ENCODE measurements around the gene CDH23. TPM values are rescaled to one million over a fixed set of nuclear protein-coding genes. Genes with fewer than 3 reads are reported as not detected.

CDH23 gene
- total RNA-seq, 1 donor from 2014 or later = 20.9 TPM

DNA sequence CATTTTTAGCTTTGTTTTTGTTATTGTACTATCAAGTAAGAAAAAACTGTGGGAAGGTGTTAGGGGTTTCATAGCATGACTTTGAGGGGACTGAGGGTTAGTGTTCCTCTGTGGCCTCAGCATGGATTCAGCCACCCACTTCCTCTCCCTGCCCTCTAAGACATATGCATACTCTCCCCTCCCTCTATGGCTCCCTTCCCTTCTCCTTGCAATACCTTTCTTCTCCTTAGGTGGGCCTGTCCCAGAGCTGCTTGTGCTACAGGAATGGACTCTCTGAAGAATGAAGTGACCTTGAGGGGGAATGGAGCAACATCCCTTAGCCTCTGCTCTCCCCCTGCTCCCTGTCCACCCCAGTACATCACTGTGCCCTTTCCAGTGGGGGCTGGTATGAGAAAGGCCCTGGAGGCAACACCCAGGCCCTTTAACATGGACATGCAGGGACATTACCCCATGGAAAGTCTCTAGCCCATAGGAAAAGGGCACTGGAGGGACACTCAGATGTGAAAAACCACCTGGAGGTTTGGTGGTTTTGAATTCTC lies 22.4 kb downstream of the CDH23 start:
- no peak for ATAC-seq
- peak; percentile 6 for DNase-seq (ENCODE audit: low spot score)

DNA sequence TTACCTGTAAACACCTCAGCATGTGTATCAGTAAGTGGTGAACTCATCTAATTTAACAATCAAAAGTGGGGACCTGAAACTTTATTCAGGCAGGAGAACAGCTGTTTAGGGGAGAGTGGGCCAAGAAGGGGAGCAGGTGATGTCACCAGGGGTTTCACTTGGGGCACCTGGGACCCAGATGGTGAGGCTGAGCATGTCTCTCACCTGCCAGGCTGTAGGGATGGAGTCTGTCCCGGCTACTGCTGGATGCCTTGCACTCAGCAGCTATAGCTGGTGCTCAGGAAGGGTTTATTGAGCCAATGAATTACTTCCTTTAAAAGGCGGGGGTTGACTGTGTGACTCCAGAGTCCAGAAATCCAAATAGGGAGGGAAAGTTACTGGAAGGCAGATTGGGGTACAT lies 23.0 kb downstream of the CDH23 start:
- DNase-seq (ENCODE audit: low spot score) (peak; percentile 6), ATAC-seq (no peak)

DNA sequence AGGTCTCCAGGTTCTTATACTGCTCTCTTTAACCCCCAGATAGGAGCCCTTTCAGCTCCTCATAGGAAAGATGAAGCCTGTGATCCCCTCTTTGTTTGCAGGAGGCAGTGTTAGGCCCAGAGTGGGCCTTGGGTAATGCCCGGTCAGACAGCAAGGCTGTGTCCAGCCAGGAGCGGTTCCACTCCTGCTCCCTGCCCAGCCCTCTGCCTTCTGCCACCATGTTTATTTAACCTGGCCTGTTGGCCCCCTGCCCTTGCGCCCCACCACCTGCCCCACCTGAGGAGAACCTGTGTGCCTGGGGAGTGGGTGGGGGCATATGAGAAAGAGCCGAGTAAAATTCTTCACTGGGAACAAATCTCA lies 24.3 kb downstream of the CDH23 start:
- ATAC-seq (no peak), DNase-seq (ENCODE audit: low spot score) (peak; percentile 19)

DNA sequence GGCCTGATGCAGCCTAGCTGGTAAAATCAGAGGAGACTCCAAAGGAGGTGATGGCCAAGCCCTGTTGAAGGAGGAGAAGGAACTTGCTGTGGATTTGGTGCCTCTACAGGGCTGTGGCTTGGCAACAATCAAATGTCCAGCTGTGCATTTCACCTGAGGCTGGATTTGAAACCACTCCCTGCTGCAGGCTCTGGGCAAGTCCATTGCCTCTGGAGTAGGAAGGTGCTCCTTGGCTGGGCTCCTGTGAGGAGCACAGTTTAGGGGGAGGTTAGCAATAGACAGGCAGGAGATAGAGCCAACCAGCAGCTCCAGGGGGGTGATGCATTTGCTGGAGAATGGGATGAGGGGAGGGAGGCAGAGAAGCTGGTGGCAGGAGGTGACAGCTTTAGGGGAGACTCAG lies 26.5 kb downstream of the CDH23 start:
- ATAC-seq (no peak), DNase-seq (ENCODE audit: low spot score) (peak; percentile 11)

DNA sequence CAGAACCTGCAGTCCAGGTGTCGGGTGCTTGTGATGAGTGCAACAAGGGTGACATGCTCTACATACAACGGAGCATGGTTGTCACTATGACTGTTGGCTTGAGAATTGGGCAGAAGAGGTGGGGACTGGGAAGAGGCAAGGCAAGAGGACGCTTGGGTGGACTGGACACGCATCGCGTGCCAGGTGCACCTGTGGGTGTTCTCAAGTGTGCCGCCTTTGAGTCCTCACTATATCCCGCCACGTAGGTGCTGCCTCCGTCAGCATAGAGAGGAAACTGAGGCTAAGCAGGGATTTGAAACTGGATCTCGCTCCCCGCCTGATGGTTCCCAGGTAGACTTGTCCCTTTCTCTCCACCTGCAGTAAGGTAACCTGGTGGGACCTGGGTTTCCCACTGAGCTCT lies 27.2 kb downstream of the CDH23 start:
- no peak for ATAC-seq
- DNase-seq (ENCODE audit: low spot score) = no peak

DNA sequence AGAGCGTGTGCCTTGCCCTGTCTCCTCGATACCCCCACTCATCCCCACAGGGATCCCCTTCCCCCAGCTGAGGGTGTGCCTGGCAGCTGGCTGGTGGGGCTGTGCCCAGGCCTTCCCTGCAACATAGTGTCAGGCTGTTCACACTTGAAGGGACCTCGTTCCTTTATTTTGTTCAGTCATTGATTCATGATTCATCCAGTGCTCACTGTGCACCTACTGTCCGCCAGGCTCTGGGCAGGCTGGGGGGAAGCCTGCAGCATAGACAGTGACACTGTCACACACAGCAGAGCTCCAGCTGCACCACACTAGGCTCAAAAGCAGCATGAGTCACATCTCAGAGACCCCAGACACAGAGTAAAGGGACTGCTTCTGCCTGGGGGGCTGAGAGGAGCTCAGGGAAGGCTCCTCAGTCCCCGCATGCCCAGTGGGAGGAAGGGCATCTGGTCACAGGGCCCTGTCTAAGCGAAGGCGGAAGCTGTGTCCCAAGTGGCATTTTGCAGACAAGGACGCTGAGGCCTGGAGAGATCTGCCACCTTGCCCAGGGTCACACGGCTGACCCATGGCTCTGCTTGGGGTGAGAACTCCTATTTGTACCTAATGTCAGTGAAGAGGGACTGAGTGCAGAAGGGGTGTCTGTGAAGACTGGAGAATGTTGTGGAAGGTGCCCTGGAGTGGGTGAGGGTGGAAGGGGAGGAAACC lies 27.9 kb downstream of the CDH23 start:
- ATAC-seq (no peak), DNase-seq (ENCODE audit: low spot score) (peak; percentile 22)

DNA sequence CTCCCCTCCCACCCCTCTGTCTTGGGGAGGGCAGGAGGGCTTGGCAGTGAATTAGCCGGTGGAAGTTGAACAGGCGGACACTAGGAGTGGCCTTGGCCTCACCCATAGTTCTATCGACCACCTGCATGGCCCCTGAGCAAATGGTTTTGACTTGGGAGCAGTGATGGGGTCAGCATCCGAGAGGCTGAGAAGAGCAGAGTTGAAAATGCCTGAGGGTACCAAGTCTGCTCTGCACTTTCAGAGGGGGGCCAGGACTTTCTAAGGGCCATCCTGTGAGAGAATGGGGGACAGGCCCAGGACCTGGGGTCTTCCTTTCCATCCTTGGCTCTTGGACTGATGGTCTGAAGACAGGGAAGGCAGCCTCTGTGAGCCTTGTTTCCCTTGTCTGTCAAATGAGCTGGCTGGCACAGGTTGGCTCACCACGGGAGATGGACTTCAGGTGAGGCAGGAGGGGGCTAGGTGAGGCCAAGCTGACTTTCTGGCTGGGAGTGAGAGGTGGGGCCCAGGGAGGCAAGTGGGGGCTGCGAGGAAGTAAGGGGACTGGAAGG lies 29.4 kb downstream of the CDH23 start:
- DNase-seq (ENCODE audit: low spot score) (peak; percentile 35), ATAC-seq (no peak)

DNA sequence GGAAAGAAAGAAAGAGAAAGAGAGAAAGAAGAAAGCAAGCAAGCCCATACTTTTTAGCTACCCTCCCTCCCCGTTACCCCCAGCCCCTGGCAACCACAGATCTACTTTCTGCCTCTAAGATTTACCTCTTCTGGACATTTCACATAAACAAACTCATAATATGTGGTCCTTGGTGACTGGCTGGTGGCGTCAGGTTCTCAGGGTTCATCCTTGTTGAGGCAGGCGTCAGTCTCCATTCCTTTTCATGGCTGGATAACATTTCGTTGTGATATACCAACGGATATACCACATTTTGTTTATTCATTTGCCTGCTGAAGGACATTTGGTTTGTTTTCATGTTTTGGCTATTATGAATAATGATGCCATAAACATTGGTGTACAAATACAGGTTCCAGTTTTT lies 30.5 kb downstream of the CDH23 start:
- DNase-seq (ENCODE audit: low spot score) (peak; percentile 14), ATAC-seq (no peak)

DNA sequence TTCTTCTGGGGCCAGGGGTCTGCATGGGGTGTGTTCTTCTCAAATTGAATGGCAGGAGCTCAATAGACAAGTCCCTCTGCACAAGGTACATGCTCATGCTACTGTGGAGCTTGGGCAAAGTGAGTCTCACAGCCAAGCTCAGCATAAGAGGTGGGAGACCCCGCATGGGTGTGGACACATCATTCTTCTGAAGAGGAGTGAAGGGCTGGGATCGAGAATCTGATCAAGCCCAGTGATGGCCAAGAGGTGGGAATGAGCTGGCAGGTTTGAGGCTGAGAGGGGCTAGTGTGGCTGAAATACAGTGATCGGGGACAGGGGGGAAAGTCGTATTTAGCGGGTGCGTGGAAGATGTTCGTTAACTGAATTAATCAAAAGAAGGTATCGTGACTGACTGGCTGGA lies 32.6 kb downstream of the CDH23 start:
- peak; percentile 7 for DNase-seq (ENCODE audit: low spot score)
- ATAC-seq = no peak

DNA sequence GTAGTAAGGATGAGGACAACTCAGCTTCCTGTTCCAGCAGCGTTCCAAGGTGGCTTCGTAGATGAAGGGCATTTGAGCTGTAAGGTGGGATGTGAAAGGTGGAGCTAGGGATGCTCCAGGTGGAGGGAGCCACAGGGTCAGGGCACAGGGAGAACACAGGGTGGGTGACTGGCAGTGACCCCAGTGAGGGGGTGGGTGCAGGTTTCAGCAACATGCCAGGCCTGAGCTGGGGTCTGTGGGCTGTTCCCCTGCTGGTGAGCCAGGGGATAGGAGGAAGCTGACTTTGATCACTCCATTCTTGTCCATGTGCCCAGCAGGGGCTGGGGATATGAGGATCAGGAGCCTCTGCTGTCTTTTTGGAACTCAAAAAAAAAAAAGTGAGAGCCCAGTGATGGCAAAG lies 33.2 kb downstream of the CDH23 start:
- ATAC-seq (no peak), DNase-seq (ENCODE audit: low spot score) (peak; percentile 27)

DNA sequence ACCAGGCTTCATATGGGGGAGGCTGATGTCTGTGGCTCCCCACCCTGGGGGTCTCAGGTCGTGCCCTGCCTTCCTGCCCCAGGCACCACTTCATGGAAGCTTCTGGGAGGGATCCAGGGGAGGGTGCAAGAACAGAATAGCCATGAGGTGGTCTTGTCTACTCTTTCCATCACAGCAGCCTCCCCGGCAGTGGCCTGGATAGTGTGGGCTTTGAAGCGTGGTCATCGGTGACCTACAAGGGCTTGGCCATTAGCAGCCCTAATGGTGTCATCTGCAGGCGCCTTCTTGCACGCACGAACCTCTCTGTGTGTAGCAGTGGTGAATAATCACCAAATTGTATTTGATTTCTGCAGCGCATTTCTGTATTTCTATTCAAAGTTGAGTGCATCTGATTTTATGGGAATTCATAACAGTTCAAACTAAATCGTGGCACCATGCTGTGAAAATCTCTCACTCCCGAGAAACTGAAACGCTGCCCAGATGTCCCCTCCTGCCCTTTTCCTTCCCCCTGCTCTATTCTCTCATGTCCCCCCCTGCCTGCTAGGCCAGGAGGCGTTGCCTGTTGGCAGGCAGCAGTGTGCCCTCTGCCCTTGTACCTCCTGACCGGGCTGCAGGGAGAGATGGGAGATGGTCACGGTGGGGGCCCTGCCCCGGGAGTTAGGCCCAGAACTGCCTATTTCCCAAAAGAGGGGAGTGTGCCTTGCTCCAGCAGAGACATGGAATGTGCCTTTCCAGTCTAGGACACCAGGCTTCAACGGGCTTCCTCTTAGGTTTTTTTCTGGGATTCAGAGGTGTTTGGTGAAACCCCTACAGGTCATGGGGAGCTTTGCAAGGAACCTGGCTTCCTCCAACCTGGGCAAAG lies 34.8 kb downstream of the CDH23 start:
- ATAC-seq (peak; percentile 95), DNase-seq (ENCODE audit: low spot score) (peak; percentile 66)

DNA sequence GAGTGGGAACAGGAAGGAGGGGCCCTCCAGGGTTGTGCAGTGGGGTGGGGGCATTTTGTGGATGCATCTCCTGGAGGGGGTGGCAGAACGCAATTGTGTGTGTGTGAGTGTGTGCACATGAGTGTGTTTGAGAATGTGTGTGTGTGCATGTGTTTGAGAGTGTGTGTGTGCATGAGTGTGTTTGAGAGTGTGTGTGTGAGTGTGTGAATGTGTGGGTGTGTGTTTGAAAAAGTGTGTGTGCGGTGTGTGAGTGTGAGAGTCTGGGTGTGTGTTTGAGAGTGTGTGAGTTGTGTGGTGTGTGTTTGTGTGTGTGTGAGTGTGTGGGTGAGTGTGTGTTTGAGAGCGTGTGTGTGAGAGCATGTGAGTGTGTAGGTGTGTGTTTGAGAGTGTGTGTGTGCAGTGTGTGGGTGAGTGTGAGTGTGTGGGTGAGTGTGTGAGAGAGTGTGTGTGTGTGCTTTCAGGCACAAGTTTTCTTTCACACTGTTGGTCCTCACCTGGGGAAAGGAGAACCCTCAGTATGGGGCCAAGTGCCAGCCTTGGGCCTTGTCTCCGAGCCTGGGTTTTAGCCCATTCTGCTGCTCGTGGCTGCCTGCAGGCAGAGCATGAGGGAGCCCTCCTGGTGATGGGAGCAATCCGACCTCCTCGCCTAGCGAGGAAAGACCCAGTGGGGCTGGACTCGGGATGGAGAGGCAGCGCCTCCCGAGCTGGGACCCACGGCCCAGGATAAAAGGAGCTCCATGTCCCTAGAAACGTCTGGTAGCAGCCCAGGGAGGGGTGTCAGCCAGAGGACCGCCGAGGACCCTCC lies 35.6 kb downstream of the CDH23 start:
- DNase-seq (ENCODE audit: low spot score) (peak; percentile 32), ATAC-seq (no peak)

DNA sequence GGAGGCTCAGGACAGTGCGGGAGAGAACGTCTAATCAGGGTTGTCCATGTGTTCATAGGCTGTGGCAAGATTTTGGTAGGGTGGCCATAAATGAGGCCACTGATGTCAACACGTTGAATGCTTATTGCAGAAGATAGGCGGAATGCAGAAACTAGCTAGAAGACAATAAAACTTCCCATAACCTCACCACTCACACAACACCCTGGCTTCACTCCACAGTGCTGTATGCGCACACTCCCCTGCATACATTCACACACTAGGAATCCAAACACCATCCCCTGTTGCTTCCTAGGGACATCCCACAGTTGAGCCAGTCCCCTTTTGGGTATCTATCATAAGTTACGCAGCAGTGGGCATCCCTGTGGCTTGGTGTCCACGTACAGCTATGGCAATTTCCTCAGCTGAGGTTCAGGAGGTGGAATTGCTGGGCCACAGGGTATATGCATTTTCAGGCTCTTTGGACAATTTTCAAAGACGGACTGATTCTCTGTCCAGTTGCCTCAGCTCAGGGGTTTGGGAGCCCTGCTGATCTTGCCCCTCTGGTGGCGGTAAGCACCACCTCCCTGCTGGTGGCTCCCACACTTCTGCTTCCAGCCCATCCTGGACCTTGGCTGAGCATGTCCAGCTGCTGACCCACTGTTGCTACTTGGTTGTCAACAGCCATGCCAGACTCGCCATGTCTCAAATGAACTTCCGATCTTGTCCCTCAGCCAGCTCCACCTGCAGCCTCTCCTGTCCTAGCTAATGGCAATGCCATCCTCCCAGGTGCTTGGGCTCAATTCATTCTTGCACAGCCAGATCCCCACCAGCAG lies 36.4 kb downstream of the CDH23 start:
- ATAC-seq (no peak), DNase-seq (ENCODE audit: low spot score) (peak; percentile 27)

DNA sequence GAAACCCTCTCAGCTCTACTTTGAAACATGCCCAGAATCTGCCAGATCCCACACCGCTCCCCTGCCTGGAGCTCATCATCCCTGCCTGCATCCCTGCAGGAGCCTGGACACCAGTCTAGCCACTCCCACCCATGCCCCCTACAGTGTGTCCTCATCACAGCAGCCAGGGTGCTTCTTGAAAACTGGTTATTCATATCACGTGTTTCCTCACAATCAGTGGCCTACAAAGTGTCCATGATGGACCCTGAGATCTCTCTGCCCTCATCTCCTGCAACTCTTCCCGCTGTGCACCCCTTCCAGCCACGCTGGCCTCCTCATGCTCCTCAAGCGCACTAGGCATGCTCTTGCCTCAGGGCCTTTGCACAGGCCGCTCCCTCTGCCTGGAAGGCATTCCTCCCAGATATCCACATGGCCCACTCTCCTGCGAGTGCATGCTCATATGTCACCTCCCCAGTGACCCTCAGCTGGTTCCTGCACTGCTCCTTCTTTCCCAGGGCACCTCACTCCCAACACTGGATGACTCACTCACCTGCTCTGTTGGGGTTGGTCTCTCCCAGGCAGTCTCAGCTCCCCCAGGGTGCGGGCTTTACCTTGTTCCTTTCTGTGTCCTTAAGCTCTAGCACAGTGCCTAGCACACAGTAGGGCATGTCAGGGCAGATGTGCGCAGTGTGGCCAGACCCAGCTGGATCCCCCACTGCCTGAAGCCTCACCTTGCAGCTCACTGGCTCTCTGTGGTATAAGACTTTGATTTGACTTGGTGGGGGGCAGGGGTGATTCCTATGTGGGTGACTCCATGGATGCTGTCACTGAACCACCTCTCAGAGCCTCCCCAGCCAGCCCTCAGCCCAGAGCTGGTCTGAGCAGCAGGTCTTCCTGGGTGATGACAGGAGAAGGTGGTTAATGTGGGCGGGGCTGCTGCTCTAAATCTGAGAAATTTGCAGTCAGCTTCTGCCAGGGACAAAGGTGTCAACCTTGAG lies 37.3 kb downstream of the CDH23 start:
- DNase-seq (ENCODE audit: low spot score) (peak; percentile 33), ATAC-seq (no peak)

DNA sequence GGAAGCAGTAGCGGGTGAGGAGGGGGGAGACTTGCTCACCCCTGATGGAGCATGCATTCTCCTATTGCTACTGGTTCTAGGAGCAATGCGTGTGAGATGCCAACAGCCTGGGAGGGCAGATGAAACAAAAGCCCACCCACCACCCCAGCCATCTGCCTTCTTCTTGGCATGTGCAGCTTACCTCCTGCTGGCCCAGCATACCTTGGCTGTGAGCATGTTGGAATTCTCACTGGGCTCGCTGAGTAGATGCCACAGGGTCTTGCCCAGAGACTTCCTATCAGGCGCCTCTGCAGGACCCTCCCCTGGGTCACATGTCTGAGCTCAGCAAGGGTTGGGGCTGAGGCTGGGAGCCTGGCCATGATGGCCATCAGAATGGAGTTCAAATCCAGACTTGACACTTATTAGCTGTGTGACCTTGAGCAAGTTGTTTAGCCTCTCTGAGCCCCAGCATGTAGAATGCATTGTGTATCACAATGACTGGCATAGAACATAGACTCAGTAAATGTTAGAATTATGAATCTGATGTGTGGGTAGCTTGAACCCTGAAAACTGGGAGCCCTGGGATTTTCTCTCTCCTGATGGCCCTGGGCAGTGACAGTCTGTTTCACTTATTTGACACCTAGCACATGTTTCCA lies 38.2 kb downstream of the CDH23 start:
- ATAC-seq (no peak), DNase-seq (ENCODE audit: low spot score) (no peak)

DNA sequence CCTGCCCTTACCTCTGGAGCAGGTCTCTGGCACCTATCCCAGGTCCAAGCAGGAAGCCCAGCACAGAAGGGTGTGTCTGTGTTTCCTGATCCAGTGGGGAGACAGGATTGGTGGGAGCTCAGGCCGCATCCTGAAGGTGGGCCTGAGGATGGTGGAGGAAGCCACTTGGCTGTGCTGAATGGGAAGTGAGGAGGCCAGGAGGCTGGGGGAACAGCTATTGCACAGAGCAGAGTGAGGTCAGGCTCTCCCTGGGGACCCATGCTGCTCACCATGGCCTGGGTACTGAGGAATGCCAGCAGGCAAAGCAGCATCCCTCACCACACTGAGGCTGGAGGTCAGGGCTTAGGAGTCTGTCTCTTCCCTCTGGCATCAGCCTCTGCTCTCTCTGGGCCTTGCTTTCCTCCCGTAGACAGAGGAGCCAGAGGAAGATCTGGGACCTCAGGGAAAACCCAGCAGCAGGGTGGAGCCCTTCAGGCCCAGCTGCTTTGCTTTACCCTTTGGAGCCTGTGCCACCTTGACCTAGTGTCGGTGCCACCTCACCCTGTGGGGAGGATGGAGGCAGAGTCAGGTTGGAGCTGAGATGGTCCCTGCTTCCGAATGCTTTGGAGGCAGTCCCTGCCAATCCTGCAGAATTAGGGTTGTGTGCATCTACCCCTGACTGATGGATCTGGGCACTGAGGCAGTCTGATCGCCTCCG lies 39.0 kb downstream of the CDH23 start:
- DNase-seq (ENCODE audit: low spot score) = peak; percentile 33
- no peak for ATAC-seq

DNA sequence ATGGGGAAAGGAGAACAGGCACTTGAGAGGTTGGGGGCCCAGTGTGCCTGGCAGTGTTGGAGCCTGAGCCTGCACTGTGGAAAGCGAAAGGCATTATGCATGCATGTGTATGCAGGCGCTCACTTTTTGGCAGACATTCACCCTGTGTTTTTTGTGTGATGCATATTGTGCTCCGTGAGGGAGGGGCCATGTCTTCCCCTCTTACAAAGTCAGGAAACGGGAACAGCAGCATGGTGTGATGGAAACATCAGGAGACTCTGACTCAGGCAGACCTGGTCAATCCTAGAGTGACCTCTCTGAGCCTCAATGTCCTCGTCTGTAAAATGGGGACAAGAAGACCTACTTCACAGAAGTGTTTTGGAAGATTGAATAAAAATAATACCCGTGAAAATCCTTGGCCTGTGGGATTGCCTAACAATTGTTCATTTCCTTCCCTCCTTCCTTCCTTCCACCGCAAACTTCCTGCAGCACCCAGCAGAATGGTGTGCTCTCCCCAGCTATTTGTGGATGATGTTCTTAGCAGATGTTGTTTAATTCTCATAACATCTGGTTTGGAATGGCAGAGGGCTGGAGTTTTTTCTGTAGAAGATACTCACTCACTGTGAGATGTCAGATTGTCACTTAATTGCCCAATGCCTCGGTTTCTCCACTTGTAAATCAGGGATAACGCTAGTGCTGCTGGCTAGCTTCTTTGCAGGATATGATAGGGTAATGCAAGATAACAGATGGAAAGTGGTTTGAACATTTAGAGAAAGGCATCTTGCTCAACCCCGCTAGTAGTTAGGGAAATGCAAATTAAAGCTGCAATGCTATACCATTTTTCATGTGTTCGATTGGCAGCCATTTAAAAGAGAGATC lies 39.8 kb downstream of the CDH23 start:
- DNase-seq (ENCODE audit: low spot score) (no peak), ATAC-seq (no peak)

All from left lobe of liver (tissue), 2 donors.